ENCODE data around the gene MEIOB.
"Not testable (repeated sequence)": the region's sequence is repeated elsewhere in the genome, so short reads cannot be mapped to it uniquely, and the experiment has no call there.

The MEIOB gene

GRCh38 chr16:1876468-1876867 is 4.5 kb upstream of the MEIOB start:
- no peak for DNase-seq

- DNase-seq, result not testable (repeated sequence)
Measured at GRCh38 chr16:1876066-1876465, 4.1 kb upstream of the MEIOB start.

- no peak for DNase-seq
Measured at GRCh38 chr16:1874854-1875253, 2.9 kb upstream of the MEIOB start.

GRCh38 chr16:1870365-1871082 is 1.4 kb downstream of the MEIOB start:
- DNase-seq, result peak; percentile 73

GRCh38 chr16:1865902-1866690 is 5.9 kb downstream of the MEIOB start:
- no peak for DNase-seq

GRCh38 chr16:1863681-1864460 is 8.1 kb downstream of the MEIOB start:
- DNase-seq, result peak; percentile 32

- DNase-seq, result no peak
Measured at GRCh38 chr16:1862394-1862793, 9.6 kb downstream of the MEIOB start.

- no peak for DNase-seq
Measured at GRCh38 chr16:1861730-1862129, 10.2 kb downstream of the MEIOB start.

- DNase-seq, result no peak
Measured at GRCh38 chr16:1859650-1860049, 12.3 kb downstream of the MEIOB start.

GRCh38 chr16:1858189-1858865 is 13.6 kb downstream of the MEIOB start:
- DNase-seq, result peak; percentile 16

GRCh38 chr16:1857433-1858097 is 14.4 kb downstream of the MEIOB start:
- no peak for DNase-seq

- no peak for DNase-seq
Measured at GRCh38 chr16:1851793-1852192, 20.2 kb downstream of the MEIOB start.

GRCh38 chr16:1850981-1851380 is 21.0 kb downstream of the MEIOB start:
- no peak for DNase-seq

- DNase-seq, result no peak
Measured at GRCh38 chr16:1846416-1846815, 25.5 kb downstream of the MEIOB start.

GRCh38 chr16:1845985-1846384 is 26.0 kb downstream of the MEIOB start:
- DNase-seq, result no peak

- DNase-seq, result peak; percentile 92
Measured at GRCh38 chr16:1839554-1839953, 32.4 kb downstream of the MEIOB start.

GRCh38 chr16:1834096-1834495 is 37.9 kb downstream of the MEIOB start:
- no peak for DNase-seq

- no peak for DNase-seq
Measured at GRCh38 chr16:1832838-1833454, 39.0 kb downstream of the MEIOB start.

- no peak for DNase-seq
Measured at GRCh38 chr16:1831186-1832075, 40.5 kb downstream of the MEIOB start.

- DNase-seq, result no peak
Measured at GRCh38 chr16:1830213-1830612, 41.8 kb downstream of the MEIOB start.
